ENCODE measurements around the gene DESI1. TPM values are rescaled to one million over a fixed set of nuclear protein-coding genes. Genes with fewer than 3 reads are reported as not detected.
A peak's percentile ranks its signal among the peaks of the same experiment; 100 is the strongest.
"Not testable (repeated sequence)": the region's sequence is repeated elsewhere in the genome, so short reads cannot be mapped to it uniquely, and the experiment has no call there.

Gene DESI1
- total RNA-seq, 1 donor from 2014 or later = 39.4 TPM

GRCh38 chr22:41634610-41635009 is 13.8 kb upstream of the DESI1 start:
- not testable (repeated sequence) for DNase-seq (ENCODE audit: low spot score)

DNA sequence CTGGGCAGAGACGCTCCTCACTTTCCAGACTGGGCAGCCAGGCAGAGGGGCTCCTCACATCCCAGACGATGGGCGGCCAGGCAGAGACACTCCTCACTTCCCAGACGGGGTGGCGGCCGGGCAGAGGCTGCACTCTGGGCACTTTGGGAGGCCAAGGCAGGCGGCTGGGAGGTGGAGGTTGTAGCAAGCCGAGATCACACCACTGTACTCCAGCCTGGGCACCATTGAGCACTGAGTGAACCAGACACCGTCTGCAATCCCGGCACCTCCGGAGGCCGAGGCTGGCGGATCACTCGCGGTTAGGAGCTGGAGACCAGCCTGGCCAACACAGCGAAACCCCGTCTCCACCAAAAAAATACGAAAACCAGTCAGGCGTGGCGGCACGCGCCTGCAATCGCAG is 10.8 kb upstream of the DESI1 start:
- DNase-seq (ENCODE audit: low spot score) = not testable (repeated sequence)

GRCh38 chr22:41631115-41631514 is 10.3 kb upstream of the DESI1 start:
- not testable (repeated sequence) for DNase-seq (ENCODE audit: low spot score)

- no peak for DNase-seq (ENCODE audit: low spot score)
These were observed 4.7 kb upstream of the DESI1 start for GRCh38 chr22:41625577-41625976.

GRCh38 chr22:41621911-41622179 is 1.0 kb upstream of the DESI1 start:
- DNase-seq (ENCODE audit: low spot score) = no peak

DNA sequence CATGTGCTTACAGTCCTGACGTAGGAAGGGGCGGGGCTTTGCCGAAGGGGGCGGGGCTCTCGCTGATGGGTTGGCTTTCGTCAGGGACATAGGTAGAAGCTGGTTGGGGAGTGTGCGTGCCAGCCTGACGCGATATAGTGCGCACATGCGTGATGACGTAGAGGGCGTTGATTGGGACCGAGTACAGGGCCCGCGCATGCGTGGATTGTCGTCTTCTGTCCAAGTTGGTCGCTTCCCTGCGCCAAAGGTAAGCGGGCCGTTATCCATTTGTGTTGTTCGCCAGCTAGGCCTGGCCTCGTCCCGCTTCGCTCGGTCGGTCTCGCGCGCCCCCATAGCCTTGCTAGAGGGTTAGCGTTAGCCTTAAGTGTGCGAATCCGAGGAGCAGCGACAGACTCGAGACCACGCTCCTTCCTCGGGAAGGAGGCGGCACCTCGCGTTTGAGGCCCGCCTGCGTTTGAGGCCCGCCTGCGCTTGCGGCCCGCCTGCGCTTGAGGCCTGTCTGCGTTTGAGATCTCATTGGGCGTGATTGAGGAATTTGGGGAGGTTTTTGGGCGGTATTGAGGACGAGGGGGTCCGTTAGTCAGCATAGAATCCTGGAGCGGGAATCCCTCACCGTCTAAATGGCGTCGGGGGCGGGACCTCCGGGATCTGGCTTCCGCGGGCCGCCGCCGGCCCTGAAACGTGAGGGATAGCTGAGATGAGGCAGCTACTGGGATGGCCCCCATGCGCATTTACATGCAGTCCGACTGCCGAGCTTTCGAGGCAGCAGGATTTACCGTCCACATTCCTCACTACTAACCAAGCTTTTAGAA is 462 bp upstream of the DESI1 start, which contains the start of gene XRCC6:
Gene XRCC6, plus strand, starts transcription at position 197 of the 812 bp plus-strand sequence. CDS start 710 bp downstream, outside the sequence.
- peak; percentile 100 for DNase-seq (ENCODE audit: low spot score)

- DNase-seq (ENCODE audit: low spot score) = peak; percentile 32
These were observed 759 bp downstream of the DESI1 start for GRCh38 chr22:41619979-41620588.

- DNase-seq (ENCODE audit: low spot score) = no peak
These were observed 7.4 kb downstream of the DESI1 start for GRCh38 chr22:41613456-41613855.

DNA sequence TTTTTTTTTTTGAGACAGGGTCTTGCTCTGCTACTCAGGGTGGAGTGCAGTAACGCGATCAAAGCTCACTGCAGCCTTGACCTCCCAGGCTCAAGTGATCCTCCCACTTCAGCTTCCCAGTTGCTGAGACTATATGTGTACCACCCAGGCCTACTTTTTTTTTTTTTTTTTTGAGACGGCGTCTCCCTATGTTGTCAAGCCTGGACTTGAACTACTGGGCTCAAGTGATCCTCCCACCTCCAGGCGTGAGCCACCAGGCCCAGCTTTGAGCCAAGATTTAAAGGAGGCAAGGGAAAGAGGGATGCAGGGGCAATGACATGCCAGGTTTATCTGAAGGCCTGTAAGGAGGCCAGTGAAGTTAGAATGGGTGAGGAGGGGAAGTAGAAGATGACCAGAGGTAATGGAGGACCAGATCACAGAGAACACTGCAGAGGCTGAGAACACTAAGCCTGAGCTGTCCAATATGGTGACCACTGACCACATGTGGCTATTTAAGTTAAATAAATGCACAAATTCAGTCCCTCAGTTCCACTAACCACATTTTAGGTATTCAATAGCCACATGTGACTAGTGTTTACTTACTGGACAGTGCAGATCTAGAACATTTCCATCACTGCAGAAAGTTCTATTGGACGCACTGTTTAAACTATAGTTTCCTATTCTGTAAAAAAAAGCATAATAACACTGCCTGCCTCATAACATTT is 8.1 kb downstream of the DESI1 start:
- DNase-seq (ENCODE audit: low spot score) = no peak

DNA sequence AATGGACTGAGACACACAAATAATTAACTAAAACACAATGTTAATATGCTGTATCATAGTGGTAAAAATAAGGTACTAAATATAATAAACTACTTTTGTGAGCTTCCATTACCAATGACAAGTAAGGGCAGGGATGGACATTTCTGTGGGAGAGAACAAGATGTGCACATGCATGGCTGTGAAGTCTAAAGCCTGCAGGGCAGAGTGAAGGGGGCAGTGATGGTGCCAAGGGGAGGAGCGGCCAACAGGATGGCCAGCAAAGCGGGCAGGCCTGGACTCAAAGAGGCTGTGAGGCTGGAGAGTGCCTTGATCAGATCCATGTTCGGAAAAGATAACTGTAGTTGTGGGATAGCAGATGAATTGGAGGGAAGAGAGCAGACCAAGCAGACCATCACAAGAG is 12.5 kb downstream of the DESI1 start:
- DNase-seq (ENCODE audit: low spot score) = no peak

DNA sequence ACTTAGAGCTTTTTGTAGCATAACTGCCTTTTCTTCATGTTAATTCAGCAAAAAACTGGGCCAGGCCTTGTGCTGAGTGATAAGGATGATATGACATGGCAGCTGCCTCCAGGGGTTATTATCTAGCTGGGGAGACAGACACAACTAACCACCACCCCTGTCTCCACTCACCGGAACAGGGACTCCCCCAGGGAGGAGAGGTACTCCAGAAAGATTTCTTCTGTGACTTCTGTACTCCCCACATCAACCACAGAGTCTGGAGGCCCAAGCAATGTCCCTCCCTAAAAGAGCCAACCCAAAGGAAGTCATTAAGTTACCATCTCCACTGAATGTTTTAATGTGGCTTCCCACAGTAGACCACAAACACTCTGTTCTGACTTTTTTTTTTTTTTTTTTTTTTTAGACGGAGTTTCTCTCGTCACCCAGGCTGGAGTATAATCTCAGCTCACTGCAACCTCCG is 16.9 kb downstream of the DESI1 start:
- no peak for DNase-seq (ENCODE audit: low spot score)

- no peak for DNase-seq (ENCODE audit: low spot score)
These were observed 19.9 kb downstream of the DESI1 start for GRCh38 chr22:41600976-41601375.

DNA sequence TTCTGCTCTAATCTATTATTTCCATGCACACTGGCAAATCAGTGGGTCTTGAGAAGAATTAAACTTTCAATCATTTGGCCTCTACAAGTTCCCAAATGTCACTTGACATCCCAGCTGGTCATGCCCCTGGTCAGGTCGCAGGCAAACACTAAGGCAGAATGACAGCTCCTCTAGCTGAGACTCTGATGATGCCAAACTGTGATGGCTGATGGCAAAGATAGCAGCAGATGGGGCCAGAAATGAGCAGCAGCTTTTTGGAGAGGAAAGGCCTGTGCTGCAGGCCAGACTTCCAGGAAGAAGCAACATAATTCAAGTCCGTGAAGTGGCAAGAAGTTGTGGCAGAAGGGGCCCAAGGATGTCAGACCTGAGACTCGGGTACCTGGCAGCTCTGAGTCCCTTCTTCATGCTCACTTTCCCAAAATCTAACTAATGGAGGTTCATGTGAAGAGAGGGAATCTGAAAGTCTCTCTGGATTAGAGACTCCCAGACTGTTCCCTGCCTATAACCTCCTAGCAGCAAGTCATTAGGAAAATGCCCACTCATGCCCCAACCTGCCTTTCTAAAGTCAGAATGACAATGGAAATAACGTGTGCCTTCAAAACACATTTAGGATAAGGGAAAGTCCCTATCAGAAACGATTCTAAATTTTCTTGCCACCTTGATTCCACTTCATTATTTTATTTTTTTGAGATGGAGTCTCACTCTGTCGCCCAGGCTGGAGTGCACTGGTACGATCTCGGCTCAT is 21.8 kb downstream of the DESI1 start:
- DNase-seq (ENCODE audit: low spot score) = no peak

GRCh38 chr22:41598081-41598480 is 22.8 kb downstream of the DESI1 start:
- no peak for DNase-seq (ENCODE audit: low spot score)

GRCh38 chr22:41597635-41597953 is 23.2 kb downstream of the DESI1 start:
- DNase-seq (ENCODE audit: low spot score) = no peak

- DNase-seq (ENCODE audit: low spot score) = peak; percentile 56
These were observed 23.8 kb downstream of the DESI1 start for GRCh38 chr22:41596776-41597634.

GRCh38 chr22:41595703-41596102 is 25.1 kb downstream of the DESI1 start:
- no peak for DNase-seq (ENCODE audit: low spot score)

- DNase-seq (ENCODE audit: low spot score) = not testable (repeated sequence)
These were observed 27.4 kb downstream of the DESI1 start for GRCh38 chr22:41593336-41593960.

DNA sequence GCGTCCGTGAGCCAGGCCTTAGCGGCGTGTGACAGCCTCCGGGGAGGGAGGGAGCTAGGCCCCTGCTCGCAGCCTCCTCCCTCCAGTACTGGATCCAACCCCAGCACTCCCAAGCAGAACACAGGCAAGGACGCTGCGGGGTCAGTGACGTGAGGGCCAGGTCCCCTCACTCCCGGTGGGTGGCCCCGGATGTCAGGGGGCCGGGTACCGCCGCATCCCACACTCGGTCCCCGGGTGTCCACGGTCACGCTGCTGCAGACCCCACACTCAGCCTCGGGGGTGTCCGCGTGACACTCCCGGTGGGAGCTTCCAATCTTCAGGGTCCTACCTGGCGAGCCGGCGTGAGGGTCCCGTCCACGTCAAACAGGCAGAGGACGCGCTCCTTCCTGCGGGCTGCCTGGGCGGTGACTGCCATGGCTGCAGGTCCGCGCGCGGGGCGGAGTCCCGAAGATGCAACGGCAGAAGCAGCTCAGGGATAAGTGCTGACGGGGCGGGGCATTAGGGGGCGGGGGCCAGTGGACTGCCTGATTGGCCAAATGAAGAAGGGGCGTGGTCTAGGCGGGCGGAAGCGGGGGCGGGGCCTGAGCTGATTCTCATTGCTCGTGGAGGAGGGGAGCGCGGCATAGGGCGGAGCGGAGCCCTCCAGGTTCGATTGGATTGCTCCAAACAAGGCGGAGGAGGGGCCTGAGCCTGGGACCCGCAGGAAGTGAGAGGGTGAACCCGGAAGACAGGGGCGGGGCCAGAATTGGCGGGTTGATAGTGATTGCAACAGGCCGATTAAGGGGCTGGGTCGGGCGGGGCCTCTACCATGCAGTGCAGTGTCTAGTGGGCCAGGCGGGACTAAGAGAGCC is 31.2 kb downstream of the DESI1 start, which contains the start of gene PMM1:
Gene PMM1, minus strand, starts transcription at position 450 of the 851 bp plus-strand sequence. Its CDS starts 35 bp downstream, at position 415.
- peak; percentile 100 for DNase-seq (ENCODE audit: low spot score)

- no peak for DNase-seq (ENCODE audit: low spot score)
These were observed 33.5 kb downstream of the DESI1 start for GRCh38 chr22:41587347-41587723.

Measured in mucosa of gallbladder (tissue), 1 donor.